ENCODE measurements around the gene TASP1. TPM values are rescaled to one million over a fixed set of nuclear protein-coding genes. Genes with fewer than 3 reads are reported as not detected.
"Not testable (repeated sequence)": the region's sequence is repeated elsewhere in the genome, so short reads cannot be mapped to it uniquely, and the experiment has no call there.

TASP1 gene
- total and polyA plus RNA-seq, 9 donors, result 5.8 to 10.7 (median 6.8) TPM

GRCh38 chr20:13515291-13515690, 123.4 kb downstream of the TASP1 start:
- Histone ChIP-seq H3K4me3 (ENCODE audit: low read length) (no peak overlapping the region), H3K36me3 (ENCODE audit: control insufficient read depth, insufficient read depth, low read length) (no peaks in the 10 kb centered on the region), H3K9me3 (replicated peaks; ENCODE audit: control insufficient read depth, low read depth, low read length) (no peaks in the 10 kb centered on the region), H3K27ac (ENCODE audit: low read length) (no peak overlapping the region), H3K4me1 (ENCODE audit: control insufficient read depth, insufficient read depth, low read length) (no peaks in the 10 kb centered on the region), H3K27me3 (ENCODE audit: control insufficient read depth, insufficient read depth, low read length) (no peaks in the 10 kb centered on the region)
- no peak for DNase-seq
- WGBS (ENCODE audit: insufficient coverage), result no CpG with 5 or more reads among the region's 1 CpG

GRCh38 chr20:13510837-13511488, 127.8 kb downstream of the TASP1 start:
- no peaks in the 10 kb centered on the region for H3K36me3 ChIP-seq (ENCODE audit: control insufficient read depth, insufficient read depth, low read length)
- WGBS (ENCODE audit: insufficient coverage), result 94% methylated on average over 2 of the region's 6 CpGs
- DNase-seq, result no peak
- H3K4me3 ChIP-seq (ENCODE audit: low read length), result no peak overlapping the region
- H3K27me3 ChIP-seq (ENCODE audit: control insufficient read depth, insufficient read depth, low read length), result no peaks in the 10 kb centered on the region
- no peak overlapping the region for H3K27ac ChIP-seq (ENCODE audit: low read length)
- H3K4me1 ChIP-seq (ENCODE audit: control insufficient read depth, insufficient read depth, low read length), result no peaks in the 10 kb centered on the region
- H3K9me3 ChIP-seq (replicated peaks; ENCODE audit: control insufficient read depth, low read depth, low read length), result peaks cover 4% of the 10 kb centered on the region

- Histone ChIP-seq H3K27me3 (ENCODE audit: control insufficient read depth, insufficient read depth, low read length) (no peaks in the 10 kb centered on the region), H3K4me3 (ENCODE audit: low read length) (no peak overlapping the region), H3K9me3 (replicated peaks; ENCODE audit: control insufficient read depth, low read depth, low read length) (peaks cover 18% of the 10 kb centered on the region), H3K4me1 (ENCODE audit: control insufficient read depth, insufficient read depth, low read length) (no peaks in the 10 kb centered on the region), H3K36me3 (ENCODE audit: control insufficient read depth, insufficient read depth, low read length) (no peaks in the 10 kb centered on the region), H3K27ac (ENCODE audit: low read length) (no peak overlapping the region)
- WGBS (ENCODE audit: insufficient coverage), result no CpG with 5 or more reads among the region's 3 CpGs
- DNase-seq, result no peak
Observed at GRCh38 chr20:13507646-13508045, 131.1 kb downstream of the TASP1 start.

GRCh38 chr20:13501500-13501899, 137.2 kb downstream of the TASP1 start:
- no peak for DNase-seq
- H3K36me3 ChIP-seq (ENCODE audit: control insufficient read depth, insufficient read depth, low read length), result no peaks in the 10 kb centered on the region
- peaks cover 38% of the 10 kb centered on the region for H3K9me3 ChIP-seq (replicated peaks; ENCODE audit: control insufficient read depth, low read depth, low read length)
- no peak overlapping the region for H3K27ac ChIP-seq (ENCODE audit: low read length)
- no peak overlapping the region for H3K4me3 ChIP-seq (ENCODE audit: low read length)
- no peaks in the 10 kb centered on the region for H3K4me1 ChIP-seq (ENCODE audit: control insufficient read depth, insufficient read depth, low read length)
- no CpG with 5 or more reads among the region's 3 CpGs for WGBS (ENCODE audit: insufficient coverage)
- H3K27me3 ChIP-seq (ENCODE audit: control insufficient read depth, insufficient read depth, low read length), result no peaks in the 10 kb centered on the region

GRCh38 chr20:13494019-13494418, 144.7 kb downstream of the TASP1 start:
- peaks cover 12% of the 10 kb centered on the region for H3K9me3 ChIP-seq (replicated peaks; ENCODE audit: control insufficient read depth, low read depth, low read length)
- no peaks in the 10 kb centered on the region for H3K27me3 ChIP-seq (ENCODE audit: control insufficient read depth, insufficient read depth, low read length)
- H3K36me3 ChIP-seq (ENCODE audit: control insufficient read depth, insufficient read depth, low read length), result no peaks in the 10 kb centered on the region
- no peak overlapping the region for H3K4me3 ChIP-seq (ENCODE audit: low read length)
- H3K4me1 ChIP-seq (ENCODE audit: control insufficient read depth, insufficient read depth, low read length), result no peaks in the 10 kb centered on the region
- no peak for DNase-seq
- no peak overlapping the region for H3K27ac ChIP-seq (ENCODE audit: low read length)

- Histone ChIP-seq H3K4me1 (ENCODE audit: control insufficient read depth, insufficient read depth, low read length) (no peaks in the 10 kb centered on the region), H3K27ac (ENCODE audit: low read length) (no peak overlapping the region), H3K36me3 (ENCODE audit: control insufficient read depth, insufficient read depth, low read length) (no peaks in the 10 kb centered on the region), H3K27me3 (ENCODE audit: control insufficient read depth, insufficient read depth, low read length) (no peaks in the 10 kb centered on the region), H3K9me3 (replicated peaks; ENCODE audit: control insufficient read depth, low read depth, low read length) (peaks cover 9% of the 10 kb centered on the region), H3K4me3 (ENCODE audit: low read length) (no peak overlapping the region)
- WGBS (ENCODE audit: insufficient coverage), result no CpG with 5 or more reads among the region's 2 CpGs
- DNase-seq, result no peak
Observed at GRCh38 chr20:13493143-13493542, 145.6 kb downstream of the TASP1 start.

- H3K36me3 ChIP-seq (ENCODE audit: control insufficient read depth, insufficient read depth, low read length), result no peaks in the 10 kb centered on the region
- no CpG with 5 or more reads among the region's 3 CpGs for WGBS (ENCODE audit: insufficient coverage)
- no peak overlapping the region for H3K27ac ChIP-seq (ENCODE audit: low read length)
- H3K27me3 ChIP-seq (ENCODE audit: control insufficient read depth, insufficient read depth, low read length), result no peaks in the 10 kb centered on the region
- H3K4me1 ChIP-seq (ENCODE audit: control insufficient read depth, insufficient read depth, low read length), result no peaks in the 10 kb centered on the region
- H3K4me3 ChIP-seq (ENCODE audit: low read length), result no peak overlapping the region
- DNase-seq, result peak; percentile 85
- H3K9me3 ChIP-seq (replicated peaks; ENCODE audit: control insufficient read depth, low read depth, low read length), result no peaks in the 10 kb centered on the region
Observed at GRCh38 chr20:13492001-13492481, 146.7 kb downstream of the TASP1 start.

- H3K4me3 ChIP-seq (ENCODE audit: low read length), result no peak overlapping the region
- no peaks in the 10 kb centered on the region for H3K4me1 ChIP-seq (ENCODE audit: control insufficient read depth, insufficient read depth, low read length)
- DNase-seq, result no peak
- H3K9me3 ChIP-seq (replicated peaks; ENCODE audit: control insufficient read depth, low read depth, low read length), result no peaks in the 10 kb centered on the region
- no peak overlapping the region for H3K27ac ChIP-seq (ENCODE audit: low read length)
- no peaks in the 10 kb centered on the region for H3K36me3 ChIP-seq (ENCODE audit: control insufficient read depth, insufficient read depth, low read length)
- 92% methylated on average over 3 of the region's 3 CpGs for WGBS (ENCODE audit: insufficient coverage)
- no peaks in the 10 kb centered on the region for H3K27me3 ChIP-seq (ENCODE audit: control insufficient read depth, insufficient read depth, low read length)
Observed at GRCh38 chr20:13487202-13487601, 151.5 kb downstream of the TASP1 start.

GRCh38 chr20:13486694-13487093, 152.0 kb downstream of the TASP1 start:
- Histone ChIP-seq H3K27ac (ENCODE audit: low read length) (no peak overlapping the region), H3K4me3 (ENCODE audit: low read length) (no peak overlapping the region), H3K9me3 (replicated peaks; ENCODE audit: control insufficient read depth, low read depth, low read length) (no peaks in the 10 kb centered on the region), H3K36me3 (ENCODE audit: control insufficient read depth, insufficient read depth, low read length) (no peaks in the 10 kb centered on the region), H3K4me1 (ENCODE audit: control insufficient read depth, insufficient read depth, low read length) (no peaks in the 10 kb centered on the region), H3K27me3 (ENCODE audit: control insufficient read depth, insufficient read depth, low read length) (no peaks in the 10 kb centered on the region)
- no peak for DNase-seq
- no CpG with 5 or more reads among the region's 5 CpGs for WGBS (ENCODE audit: insufficient coverage)

GRCh38 chr20:13485576-13485975, 153.2 kb downstream of the TASP1 start:
- Histone ChIP-seq H3K4me3 (ENCODE audit: low read length) (no peak overlapping the region), H3K27ac (ENCODE audit: low read length) (no peak overlapping the region), H3K27me3 (ENCODE audit: control insufficient read depth, insufficient read depth, low read length) (no peaks in the 10 kb centered on the region), H3K9me3 (replicated peaks; ENCODE audit: control insufficient read depth, low read depth, low read length) (no peaks in the 10 kb centered on the region), H3K36me3 (ENCODE audit: control insufficient read depth, insufficient read depth, low read length) (no peaks in the 10 kb centered on the region), H3K4me1 (ENCODE audit: control insufficient read depth, insufficient read depth, low read length) (no peaks in the 10 kb centered on the region)
- WGBS (ENCODE audit: insufficient coverage), result no CpG with 5 or more reads among the region's 3 CpGs
- DNase-seq, result no peak

GRCh38 chr20:13485019-13485418, 153.7 kb downstream of the TASP1 start:
- not testable (repeated sequence) for H3K4me1 ChIP-seq (ENCODE audit: control insufficient read depth, insufficient read depth, low read length); H3K27me3 ChIP-seq (ENCODE audit: control insufficient read depth, insufficient read depth, low read length); DNase-seq; H3K36me3 ChIP-seq (ENCODE audit: control insufficient read depth, insufficient read depth, low read length); H3K4me3 ChIP-seq (ENCODE audit: low read length); H3K27ac ChIP-seq (ENCODE audit: low read length); H3K9me3 ChIP-seq (replicated peaks; ENCODE audit: control insufficient read depth, low read depth, low read length)
- WGBS (ENCODE audit: insufficient coverage), result no CpG with 5 or more reads among the region's 1 CpG
